ENCODE results near the gene CHRNB1. TPM values are rescaled to one million over a fixed set of nuclear protein-coding genes. Genes with fewer than 3 reads are reported as not detected.

The CHRNB1 gene
- total and polyA plus RNA-seq, 2 donors (not counting 1 experiment from before 2014, with no cell fraction given) = 6.2 to 7.2 TPM

- no peak for TF ChIP-seq EZH2 (IDR thresholded peaks at IDR 0.05; ENCODE audit: borderline replicate concordance, insufficient read depth, low read depth, low read length, poor library complexity, severe bottlenecking)
- no peak for TF ChIP-seq CTCF (IDR thresholded peaks at IDR 0.05)
- H3K4me1 ChIP-seq (ENCODE audit: control insufficient read depth in 2 of 2, insufficient read depth in 2 of 2, low read length in 2 of 2) = no peaks in the 10 kb centered on the region
- ChIA-PET CTCF (interaction anchor here (1.1 kb wide), 1 partner anchor 21 kb away, joined by 3 read pairs; no protein-coding TSS in a partner anchor), POLR2A (interaction anchor here (1.2 kb wide), 1 partner anchor 145 kb away, joined by 7 read pairs; no protein-coding TSS in a partner anchor)
- peaks cover 8 to 83% of the 10 kb centered on the region in 2 experiments for H3K36me3 ChIP-seq (replicated peaks in 1 of 2; ENCODE audit: control extremely low read depth in 1 of 2, control insufficient read depth in 1 of 2, extremely low read depth in 1 of 2, insufficient read depth in 2 of 2, low read length in 1 of 2)
- H3K4me3 Mint-ChIP-seq = no peak overlapping the region
- no peaks in the 10 kb centered on the region for H3K27me3 Mint-ChIP-seq
- no peak overlapping the region for H3K27ac ChIP-seq (ENCODE audit: low read length in 2 of 2)
- DNase-seq = no peak
- no peaks in the 10 kb centered on the region for H3K27me3 ChIP-seq (replicated peaks in 1 of 4; ENCODE audit: control extremely low read depth in 1 of 4, control insufficient read depth in 3 of 4, insufficient read depth in 4 of 4, low read length in 3 of 4)
- H2AFZ ChIP-seq (ENCODE audit: insufficient read depth, low read depth, low read length, poor library complexity, severe bottlenecking) = no peak overlapping the region
- WGBS (ENCODE audit: insufficient coverage) = 89% methylated on average over 11 of the region's 11 CpGs
- no peaks in the 10 kb centered on the region for H3K9me3 Mint-ChIP-seq (ENCODE audit: insufficient read depth)
- ATAC-seq (ENCODE audit: low read depth) = no peak
- H3K79me2 ChIP-seq (ENCODE audit: control insufficient read depth, insufficient read depth, low read length) = peaks cover 28% of the 10 kb centered on the region
- no peak overlapping the region for H3K4me3 ChIP-seq (ENCODE audit: control extremely low read depth in 1 of 5, extremely low read depth in 1 of 5, insufficient read depth in 1 of 5, low read depth in 2 of 5, low read length in 4 of 5)
- peaks cover 56% of the 10 kb centered on the region for H4K20me1 ChIP-seq (ENCODE audit: control insufficient read depth, insufficient read depth, low read length, poor library complexity, severe bottlenecking)
- intact Hi-C loops (cut with micrococcal nuclease) = no loop called here
- H3K4me1 Mint-ChIP-seq = peaks cover 3% of the 10 kb centered on the region
- no peak overlapping the region for H3K27ac Mint-ChIP-seq
- no peak overlapping the region for H3K9ac ChIP-seq (ENCODE audit: low read length)
- no peaks in the 10 kb centered on the region for H3K9me3 ChIP-seq (ENCODE audit: control extremely low read depth in 1 of 3, control insufficient read depth in 2 of 3, insufficient read depth in 1 of 3, low read length in 2 of 3)
- H3K4me2 ChIP-seq (replicated peaks; ENCODE audit: low read depth, low read length, poor library complexity, severe bottlenecking) = no peak overlapping the region
Observed at GRCh38 chr17:7499161-7499560, 54.3 kb downstream of the CHRNB1 start.

- Mint-ChIP-seq H3K27me3 (no peaks in the 10 kb centered on the region), H3K9me3 (ENCODE audit: insufficient read depth) (no peaks in the 10 kb centered on the region), H3K27ac (no peak overlapping the region), H3K4me1 (no peaks in the 10 kb centered on the region), H3K4me3 (no peak overlapping the region)
- ATAC-seq (ENCODE audit: low read depth) (no peak), DNase-seq (no peak)
- CTCF ChIA-PET = interaction anchor here (1.5 to 1.6 kb wide), 2 partner anchors 11 to 13 kb away, joined by 3 to 6 read pairs; no protein-coding TSS in a partner anchor
- WGBS (ENCODE audit: insufficient coverage) = 98% methylated on average over 11 of the region's 14 CpGs
- Histone ChIP-seq H3K4me3 (ENCODE audit: control extremely low read depth in 1 of 5, extremely low read depth in 1 of 5, insufficient read depth in 1 of 5, low read depth in 2 of 5, low read length in 4 of 5) (no peak overlapping the region), H3K4me2 (replicated peaks; ENCODE audit: low read depth, low read length, poor library complexity, severe bottlenecking) (no peak overlapping the region), H3K36me3 (replicated peaks in 1 of 2; ENCODE audit: control extremely low read depth in 1 of 2, control insufficient read depth in 1 of 2, extremely low read depth in 1 of 2, insufficient read depth in 2 of 2, low read length in 1 of 2) (peaks cover 10 to 91% of the 10 kb centered on the region in 2 experiments), H3K4me1 (ENCODE audit: control insufficient read depth in 2 of 2, insufficient read depth in 2 of 2, low read length in 2 of 2) (no peaks in the 10 kb centered on the region), H4K20me1 (ENCODE audit: control insufficient read depth, insufficient read depth, low read length, poor library complexity, severe bottlenecking) (peaks cover 30% of the 10 kb centered on the region), H3K27me3 (replicated peaks in 1 of 4; ENCODE audit: control extremely low read depth in 1 of 4, control insufficient read depth in 3 of 4, insufficient read depth in 4 of 4, low read length in 3 of 4) (no peaks in the 10 kb centered on the region), H3K9me3 (ENCODE audit: control extremely low read depth in 1 of 3, control insufficient read depth in 2 of 3, insufficient read depth in 1 of 3, low read length in 2 of 3) (no peaks in the 10 kb centered on the region), H2AFZ (ENCODE audit: insufficient read depth, low read depth, low read length, poor library complexity, severe bottlenecking) (no peak overlapping the region), H3K27ac (ENCODE audit: low read length in 2 of 2) (no peak overlapping the region), H3K79me2 (ENCODE audit: control insufficient read depth, insufficient read depth, low read length) (peaks cover 8% of the 10 kb centered on the region), H3K9ac (ENCODE audit: low read length) (no peak overlapping the region)
- TF ChIP-seq EZH2 (IDR thresholded peaks at IDR 0.05; ENCODE audit: borderline replicate concordance, insufficient read depth, low read depth, low read length, poor library complexity, severe bottlenecking) = no peak
- TF ChIP-seq CTCF (IDR thresholded peaks at IDR 0.05) = no peak
- intact Hi-C loops (cut with micrococcal nuclease) = no loop called here
- POLR2A ChIA-PET = no interaction called here
Observed at GRCh38 chr17:7501729-7502128, 56.9 kb downstream of the CHRNB1 start.
